NCI-H2081 (cell line): ENCODE measurements around the gene SREBF1.
A peak's percentile ranks its signal among the peaks of the same experiment; 100 is the strongest.

Experiments used
- DNase-seq, 2 experiments: peaks; one replicate each; lab custom pipeline; 2025; lab: John Stamatoyannopoulos, UW

The SREBF1 gene

GRCh38 chr17:17824783-17825614 is 11.8 kb downstream of the SREBF1 start:
- no peak for DNase-seq

GRCh38 chr17:17824119-17824782 is 12.5 kb downstream of the SREBF1 start:
- DNase-seq, result peak; percentile 54 to 70

- peak; percentile 82 to 90 for DNase-seq
Measured at GRCh38 chr17:17823433-17824118, 13.2 kb downstream of the SREBF1 start.

- DNase-seq, result no peak
Measured at GRCh38 chr17:17822616-17823015, 14.2 kb downstream of the SREBF1 start.

- DNase-seq, result no peak
Measured at GRCh38 chr17:17822189-17822588, 14.6 kb downstream of the SREBF1 start.

GRCh38 chr17:17820463-17821158 is 16.2 kb downstream of the SREBF1 start:
- no peak for DNase-seq

GRCh38 chr17:17820046-17820445 is 16.7 kb downstream of the SREBF1 start:
- DNase-seq, result no peak

- DNase-seq, result no peak
Measured at GRCh38 chr17:17819561-17819995, 17.2 kb downstream of the SREBF1 start.

- DNase-seq, result no peak
Measured at GRCh38 chr17:17819111-17819510, 17.7 kb downstream of the SREBF1 start.

- DNase-seq, result peak in 1 of 2 experiments; percentile 12
Measured at GRCh38 chr17:17818088-17818526, 18.7 kb downstream of the SREBF1 start.

GRCh38 chr17:17817552-17817947 is 19.2 kb downstream of the SREBF1 start:
- no peak for DNase-seq

GRCh38 chr17:17816831-17817551 is 19.8 kb downstream of the SREBF1 start:
- DNase-seq, result no peak

- no peak for DNase-seq
Measured at GRCh38 chr17:17816240-17816814, 20.5 kb downstream of the SREBF1 start.

GRCh38 chr17:17815436-17816200 is 21.2 kb downstream of the SREBF1 start:
- no peak for DNase-seq

GRCh38 chr17:17815062-17815406 is 21.8 kb downstream of the SREBF1 start:
- DNase-seq, result no peak

GRCh38 chr17:17814162-17815061 is 22.4 kb downstream of the SREBF1 start:
- no peak for DNase-seq

- DNase-seq, result no peak
Measured at GRCh38 chr17:17813725-17814095, 23.1 kb downstream of the SREBF1 start.

GRCh38 chr17:17813055-17813724 is 23.6 kb downstream of the SREBF1 start:
- no peak for DNase-seq
